NCI-H128 (cell line): ENCODE measurements around the gene PAQR8.
"Not testable (repeated sequence)": the region's sequence is repeated elsewhere in the genome, so short reads cannot be mapped to it uniquely, and the experiment has no call there.

Source experiments
- DNase-seq: peaks from one replicate; lab custom pipeline; 2025; ENCODE audit not compliant: unreplicated experiment; lab: John Stamatoyannopoulos, UW

The PAQR8 gene

DNA sequence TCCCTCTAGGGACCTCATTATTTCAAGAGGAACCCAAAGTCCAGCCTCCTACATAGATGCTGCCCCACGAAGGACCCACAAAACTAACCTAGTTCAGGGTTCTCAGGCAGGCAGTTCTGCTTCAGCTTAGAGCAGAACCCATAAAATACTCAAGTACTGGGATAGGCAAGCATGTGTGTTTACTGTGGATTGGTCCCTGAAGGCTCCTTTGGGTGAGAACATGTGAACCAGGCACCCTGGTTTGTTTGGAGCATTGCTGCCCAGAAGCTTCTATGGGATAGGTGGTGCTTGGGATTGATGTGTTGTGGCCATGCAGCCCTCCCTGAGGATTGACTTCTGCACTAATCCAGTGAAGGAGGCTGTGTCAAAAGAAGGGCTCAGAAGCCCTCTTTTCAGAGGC lies 43.3 kb downstream of the PAQR8 start:
- DNase-seq, result no peak

DNA sequence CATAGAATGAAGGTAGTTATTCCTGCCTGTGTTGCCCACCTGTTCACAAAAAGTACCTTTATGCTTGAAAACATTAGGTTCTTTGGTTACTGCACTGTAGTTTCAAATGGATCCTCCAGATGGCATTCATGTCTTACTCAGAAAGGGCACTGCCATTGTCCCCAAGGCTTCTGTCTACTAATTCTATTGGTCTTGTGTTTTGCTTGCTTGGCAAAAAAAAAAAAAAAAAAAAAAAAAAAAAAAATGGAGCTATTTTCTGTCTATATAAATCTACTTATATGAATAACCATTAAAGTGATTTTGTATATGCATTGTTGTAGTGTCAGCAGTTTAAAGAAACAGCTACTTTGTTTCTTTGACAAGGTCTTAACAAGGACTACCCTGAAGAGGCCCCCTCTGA lies 45.5 kb downstream of the PAQR8 start:
- DNase-seq, result peak; percentile 8

DNA sequence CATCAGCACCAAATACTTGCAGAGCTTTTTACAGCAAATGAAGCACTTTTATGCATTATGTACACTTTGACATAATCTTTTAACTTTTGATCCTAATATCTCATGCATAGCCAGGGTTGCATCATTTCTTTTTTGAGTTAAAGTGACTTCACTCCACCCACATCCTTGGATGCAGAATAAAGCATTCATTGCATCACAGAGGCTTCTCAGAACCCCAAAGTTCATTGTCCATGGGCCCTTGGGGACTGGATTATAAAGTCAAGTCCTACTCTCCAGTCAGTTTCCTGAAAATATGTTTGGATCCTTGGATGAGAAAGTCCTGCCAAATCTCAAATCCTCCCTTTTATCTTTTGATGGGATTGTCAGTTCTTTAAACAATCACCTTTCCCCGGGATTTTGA lies 47.5 kb downstream of the PAQR8 start:
- DNase-seq, result no peak

DNA sequence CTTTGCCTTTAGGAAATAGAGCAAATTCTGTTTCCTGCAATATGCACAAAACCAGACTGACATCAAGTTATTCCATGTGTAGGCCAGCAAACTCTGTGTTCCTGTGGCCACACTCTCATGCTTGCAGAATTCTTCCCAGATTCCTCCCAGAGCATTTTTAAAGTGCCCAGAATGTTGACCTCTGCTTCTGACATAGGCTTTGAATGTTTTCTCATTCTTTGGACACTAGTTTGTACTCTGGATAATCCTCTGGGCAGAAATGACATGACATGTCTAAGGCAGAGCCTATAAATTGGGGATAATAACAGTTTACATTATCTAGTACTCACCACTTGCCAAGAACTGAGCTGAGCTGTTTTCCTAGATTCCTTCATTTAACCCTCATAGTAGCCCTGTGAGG lies 49.0 kb downstream of the PAQR8 start:
- DNase-seq, result no peak

DNA sequence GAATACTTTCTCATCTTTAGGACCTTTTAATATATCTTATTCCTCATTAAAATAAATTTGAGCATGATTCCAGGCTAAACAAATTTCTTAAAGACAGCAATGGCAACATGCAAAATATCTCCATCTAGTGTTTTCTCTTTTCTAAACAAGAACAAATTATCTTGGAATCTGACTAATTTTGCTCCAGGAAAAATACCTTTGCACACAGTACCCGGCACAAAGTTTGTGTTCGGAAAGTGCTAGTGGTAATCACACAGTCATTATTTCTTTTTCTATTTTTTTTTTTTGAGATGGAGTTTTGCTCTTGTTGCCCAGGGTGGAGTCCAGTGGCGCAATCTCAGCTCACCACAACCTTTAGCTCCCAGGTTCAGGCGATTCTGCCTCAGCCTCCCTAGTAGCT lies 50.0 kb downstream of the PAQR8 start:
- no peak for DNase-seq

DNA sequence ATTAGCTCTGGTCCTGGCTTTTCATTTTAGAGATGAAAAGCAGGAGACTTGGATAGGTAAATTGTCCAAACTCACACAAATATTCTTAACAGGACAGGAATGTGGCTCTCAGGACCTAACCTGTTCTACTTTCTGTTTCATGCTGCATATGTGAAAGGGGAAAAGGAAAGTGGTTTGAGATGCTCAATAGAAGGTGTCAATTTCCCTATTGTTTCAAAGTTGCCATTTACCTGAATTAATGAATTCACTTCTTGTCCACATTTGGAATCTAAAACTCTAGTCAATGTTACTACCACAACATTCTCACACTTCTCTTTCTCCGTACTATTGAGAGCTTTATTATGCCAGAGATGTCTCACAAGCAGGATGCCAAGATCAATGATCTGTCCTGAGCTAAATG lies 53.4 kb downstream of the PAQR8 start:
- no peak for DNase-seq

DNA sequence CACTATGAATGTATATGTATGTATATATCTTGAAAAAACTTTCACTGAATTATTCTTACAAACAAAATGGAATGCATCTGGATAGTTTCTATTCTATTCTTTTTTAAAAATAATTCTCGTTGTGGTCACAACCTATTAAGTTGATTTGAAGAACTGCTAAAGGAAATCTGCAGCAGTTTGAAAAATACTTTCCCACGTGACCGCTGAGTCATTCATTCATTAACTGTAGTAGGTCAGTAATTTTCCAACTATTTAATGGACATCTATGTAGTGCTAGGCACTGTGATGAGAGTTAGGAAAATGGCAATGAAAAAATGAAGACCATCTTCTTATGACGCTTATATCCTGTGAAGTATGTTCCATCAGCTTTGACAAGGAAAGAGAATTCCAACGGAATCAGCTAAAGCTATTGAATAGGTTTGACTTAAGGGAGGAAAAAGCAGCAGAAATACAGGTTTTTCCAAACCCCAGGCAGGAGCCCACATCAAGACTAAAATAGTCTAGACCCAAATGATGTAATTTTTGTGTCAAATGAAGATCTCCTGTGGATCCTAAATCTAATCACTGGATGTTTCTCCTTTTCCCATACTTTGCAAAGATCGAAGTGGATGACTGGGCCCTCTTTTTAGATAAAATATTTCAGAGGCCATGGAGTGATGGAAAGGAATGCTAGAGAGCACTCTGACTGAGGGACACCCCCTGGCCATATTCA lies 54.1 kb downstream of the PAQR8 start:
- no peak for DNase-seq

DNA sequence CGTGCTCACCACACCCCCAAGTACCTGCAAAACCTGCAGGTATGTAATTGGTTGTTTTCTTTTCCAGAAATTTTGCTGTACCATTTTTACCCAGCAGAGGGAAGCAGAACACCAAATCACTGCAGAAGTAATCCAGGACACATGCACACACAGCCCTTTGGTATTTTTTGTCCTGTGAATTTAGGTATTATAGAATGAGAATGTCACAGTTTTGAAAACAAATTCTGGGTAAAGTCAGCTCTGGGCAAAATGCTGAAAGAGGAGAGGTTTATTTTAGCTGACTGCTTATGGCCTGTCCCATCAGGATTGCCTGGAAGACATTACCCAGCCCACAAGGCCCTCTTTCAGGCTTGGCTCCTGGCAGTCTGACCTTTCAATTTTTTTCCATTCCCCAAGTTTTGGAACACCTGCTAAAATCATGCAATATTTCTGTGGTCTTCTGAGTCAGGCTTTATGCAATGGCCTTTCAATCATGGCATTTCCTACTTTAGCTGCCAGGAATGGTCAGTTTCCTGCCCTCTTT lies 54.7 kb downstream of the PAQR8 start:
- DNase-seq, result peak; percentile 52

DNA sequence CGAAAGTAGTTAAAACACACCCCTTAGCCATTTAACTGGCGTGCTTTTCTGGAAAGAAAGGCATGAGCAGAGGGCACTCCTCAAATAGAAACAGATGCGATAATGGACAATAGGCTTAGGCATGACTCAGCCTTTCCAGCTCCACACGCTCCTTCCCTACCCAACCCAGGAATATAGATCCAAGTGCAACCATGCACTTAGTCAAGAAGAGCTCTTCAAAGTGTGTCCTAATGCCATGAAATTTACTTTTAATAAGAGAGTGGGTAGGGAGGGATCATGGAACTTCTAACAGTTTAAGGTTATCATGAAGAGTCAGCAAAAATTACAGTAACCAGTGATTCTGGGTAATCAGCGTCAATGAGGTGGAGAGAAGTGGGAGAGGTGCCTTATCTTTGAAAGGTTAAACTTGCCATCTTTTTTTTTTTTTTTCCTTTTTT lies 55.7 kb downstream of the PAQR8 start:
- no peak for DNase-seq

DNA sequence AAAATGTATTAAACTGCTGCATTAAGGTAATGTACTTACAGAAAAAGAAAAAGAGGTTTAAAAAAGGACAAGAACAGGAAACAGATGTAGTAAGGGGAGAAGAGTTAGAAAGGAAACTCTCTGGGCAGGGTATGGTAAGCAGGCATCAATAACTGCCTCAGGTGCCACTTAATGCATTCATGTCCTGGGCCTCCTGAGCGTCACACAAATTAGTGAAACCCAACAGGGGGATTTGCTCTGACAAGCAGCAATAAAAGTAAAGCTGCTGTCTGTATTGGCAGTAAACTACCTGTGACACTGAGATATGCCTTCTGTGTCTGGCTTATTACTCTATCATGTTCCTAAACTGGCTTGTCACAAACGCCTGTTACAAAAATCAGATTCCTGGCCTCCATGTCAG lies 56.7 kb downstream of the PAQR8 start:
- no peak for DNase-seq

DNA sequence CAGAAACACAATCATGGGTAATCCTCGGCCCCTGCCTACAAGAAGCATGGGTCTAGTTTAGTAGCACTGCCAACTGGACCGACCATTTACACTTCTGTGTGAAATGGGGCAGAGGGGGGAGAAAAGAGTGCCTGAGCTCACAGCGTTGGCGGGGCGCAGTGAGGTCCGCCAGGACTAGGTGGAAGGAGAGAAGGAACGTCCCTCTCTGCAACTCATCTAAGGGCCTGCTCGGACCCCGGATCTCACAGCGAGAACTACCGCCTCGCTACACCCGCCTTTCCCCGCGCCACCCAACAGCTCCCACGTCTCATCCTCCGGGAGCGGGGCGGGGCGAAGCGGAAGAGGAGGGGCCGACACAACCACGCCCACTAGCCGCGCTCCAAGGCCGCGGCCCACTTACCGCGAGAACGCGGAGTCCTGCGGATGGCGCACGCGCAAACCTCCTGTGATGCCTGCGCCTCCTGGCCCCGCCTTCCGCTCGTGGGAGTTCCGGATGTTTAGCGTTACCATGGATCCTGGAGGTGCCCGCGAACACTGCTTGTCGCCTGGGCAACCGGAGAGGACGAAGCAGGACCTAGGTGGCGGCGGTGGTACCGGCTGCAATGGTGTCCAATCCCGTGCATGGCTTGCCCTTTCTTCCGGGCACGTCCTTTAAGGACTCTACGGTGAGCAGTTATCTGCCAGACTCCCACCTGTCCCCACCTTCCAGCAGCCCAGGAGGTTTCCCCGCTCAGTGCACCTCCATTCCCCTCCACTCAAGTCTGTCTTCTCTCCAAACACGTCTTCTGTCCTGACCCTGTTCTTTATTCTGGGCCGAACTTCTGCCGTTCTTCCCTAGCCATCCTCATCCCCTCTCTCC lies 58.1 kb downstream of the PAQR8 start, which contains the start of gene EFHC1:
Gene EFHC1 (plus strand): TSS at position 534 of the 859 bp plus-strand sequence. CDS start 69 bp downstream, at position 603.
- DNase-seq, result peak; percentile 96

DNA sequence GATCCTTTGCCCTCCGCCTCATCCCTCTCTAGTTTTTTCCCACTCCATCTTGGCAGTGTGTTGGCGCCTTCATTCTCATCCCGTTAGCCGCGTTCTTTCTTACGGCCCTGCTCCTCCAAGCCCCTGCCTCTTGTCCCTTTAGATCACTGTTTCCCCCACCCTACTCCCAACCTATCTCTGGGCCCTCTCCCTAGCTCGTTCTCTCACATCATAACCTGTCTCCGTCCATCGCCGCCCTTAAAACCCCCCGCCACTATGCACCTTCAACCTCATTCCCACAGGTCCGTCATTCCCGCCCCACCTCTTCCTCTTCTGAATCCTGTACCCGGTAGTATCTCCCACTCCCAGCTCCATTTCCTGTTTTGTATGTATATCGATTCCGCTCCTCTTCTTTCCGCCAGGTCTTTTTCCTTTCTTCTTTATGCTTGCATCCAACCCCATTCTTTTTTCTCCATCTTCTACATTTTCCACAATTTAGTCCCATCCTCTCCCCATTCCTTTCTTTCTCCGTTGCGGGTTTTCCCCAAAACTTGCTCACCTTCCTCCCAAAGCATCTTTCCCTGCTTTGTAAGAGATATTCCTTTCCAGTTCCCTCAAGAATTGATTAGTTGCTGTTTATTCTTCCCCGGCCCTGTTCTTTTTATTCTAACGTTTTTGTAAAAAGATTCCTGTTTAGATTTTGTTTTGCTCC lies 58.9 kb downstream of the PAQR8 start:
- no peak for DNase-seq

DNA sequence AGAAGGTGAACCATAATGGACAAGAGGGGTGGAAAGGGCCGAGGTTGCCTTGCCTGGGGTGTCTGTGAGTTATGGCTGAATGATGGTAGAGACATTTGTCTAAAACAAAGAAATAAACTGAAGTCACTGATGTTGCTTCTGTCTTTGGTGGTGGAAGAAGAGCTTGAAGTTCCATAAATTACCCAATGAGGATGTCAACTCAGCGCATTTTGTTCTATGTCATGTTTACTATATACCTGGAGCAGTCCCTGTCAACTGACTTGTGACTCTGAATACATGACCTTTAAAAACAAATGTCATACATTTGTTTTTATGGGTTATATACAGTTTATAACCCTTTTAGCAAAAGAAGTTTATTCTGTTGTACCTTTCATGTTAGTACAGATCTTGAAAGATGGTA lies 60.2 kb downstream of the PAQR8 start:
- no peak for DNase-seq

DNA sequence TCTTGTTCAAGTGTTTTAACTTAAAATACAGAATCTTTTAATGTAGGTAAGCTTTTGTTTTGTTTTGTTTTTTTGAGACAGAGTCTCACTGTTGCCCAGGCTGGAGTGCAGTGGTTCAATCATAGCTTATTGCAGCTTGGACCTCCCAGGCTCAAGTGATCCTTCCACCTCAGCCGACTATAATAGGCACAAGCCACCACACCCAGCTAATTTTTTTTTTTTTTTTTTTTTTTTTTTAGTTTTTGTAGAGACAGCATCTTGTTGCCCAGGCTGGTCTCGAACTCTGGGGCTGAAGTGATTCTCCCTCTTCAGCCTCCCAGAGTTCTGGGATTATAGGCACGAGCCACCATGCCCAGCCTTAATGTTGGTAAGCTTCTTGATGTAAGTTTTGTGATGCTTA lies 61.5 kb downstream of the PAQR8 start:
- DNase-seq, result no peak

DNA sequence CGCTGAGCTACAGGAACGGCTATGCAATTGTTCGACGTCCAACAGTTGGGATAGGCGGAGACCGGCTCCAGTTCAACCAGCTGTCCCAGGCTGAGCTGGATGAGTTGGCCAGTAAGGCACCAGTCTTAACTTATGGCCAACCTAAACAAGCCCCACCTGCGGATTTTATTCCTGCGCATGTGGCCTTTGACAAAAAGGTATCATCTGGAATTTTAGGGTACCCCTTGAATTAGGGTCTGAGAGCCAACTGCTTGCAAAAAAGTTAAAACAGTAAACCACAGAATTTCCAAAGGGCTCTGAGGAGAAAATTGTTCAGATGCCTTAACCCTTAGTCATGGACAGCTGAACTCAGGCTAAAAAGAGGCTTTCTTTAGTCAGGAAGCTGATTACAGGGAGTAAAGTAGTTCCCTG lies 62.0 kb downstream of the PAQR8 start:
- DNase-seq, result no peak

DNA sequence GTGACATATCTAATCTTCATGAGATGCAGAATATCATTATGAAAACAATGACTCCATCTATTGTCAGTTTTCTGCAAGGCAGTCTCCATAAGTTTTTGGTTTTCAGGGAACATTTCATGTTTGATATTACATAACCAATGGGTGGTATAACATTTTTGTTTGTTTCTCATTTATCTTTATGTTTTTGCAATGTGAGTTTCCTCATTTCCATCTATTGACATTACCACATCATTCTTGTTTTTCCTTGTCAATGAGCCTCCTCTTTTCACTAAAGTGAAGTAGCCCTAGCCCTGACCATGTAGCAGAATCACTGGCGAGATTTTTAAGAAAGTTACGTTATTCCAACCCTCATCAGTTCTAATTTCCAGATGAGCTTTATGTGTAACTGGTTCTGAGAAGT lies 62.6 kb downstream of the PAQR8 start:
- DNase-seq, result no peak

DNA sequence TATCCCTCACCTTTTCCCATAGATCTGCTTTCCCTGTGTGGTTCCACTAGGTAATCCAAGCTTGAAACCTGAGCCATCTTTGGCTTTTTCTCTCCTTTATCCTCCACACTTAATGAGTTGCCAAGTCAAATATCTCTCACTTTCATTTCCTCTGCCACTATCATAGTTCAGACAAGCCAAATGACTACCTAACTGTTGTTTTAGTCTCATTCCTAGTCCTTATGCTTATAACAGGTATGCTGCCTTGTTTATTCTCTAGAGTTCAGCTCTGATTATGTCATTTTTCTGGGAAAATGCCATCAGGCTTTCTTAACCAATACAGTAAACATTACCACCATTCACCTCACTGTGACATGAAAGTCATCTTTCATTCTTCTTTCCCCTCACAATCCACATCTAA lies 64.7 kb downstream of the PAQR8 start:
- DNase-seq, result no peak

DNA sequence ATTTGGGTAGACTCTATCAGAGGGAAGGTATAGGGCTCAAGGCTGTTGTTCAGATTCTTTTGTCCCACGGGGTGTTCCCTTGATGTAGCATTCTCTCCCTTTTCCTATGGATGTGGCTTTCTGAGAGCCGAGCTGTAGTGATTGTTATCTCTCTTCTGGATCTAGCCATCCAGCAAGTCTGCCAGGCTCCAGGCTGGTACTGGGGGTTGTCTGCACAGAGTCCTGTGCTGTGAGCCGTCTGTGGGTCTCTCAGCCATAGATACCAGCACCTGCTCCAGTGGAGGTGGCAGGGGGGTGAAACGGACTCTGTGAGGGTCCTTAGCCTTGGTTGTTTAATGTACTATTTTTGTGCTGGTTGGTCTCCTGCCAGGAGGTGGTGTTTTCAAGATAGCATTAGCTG lies 71.3 kb downstream of the PAQR8 start:
- DNase-seq, result not testable (repeated sequence)

DNA sequence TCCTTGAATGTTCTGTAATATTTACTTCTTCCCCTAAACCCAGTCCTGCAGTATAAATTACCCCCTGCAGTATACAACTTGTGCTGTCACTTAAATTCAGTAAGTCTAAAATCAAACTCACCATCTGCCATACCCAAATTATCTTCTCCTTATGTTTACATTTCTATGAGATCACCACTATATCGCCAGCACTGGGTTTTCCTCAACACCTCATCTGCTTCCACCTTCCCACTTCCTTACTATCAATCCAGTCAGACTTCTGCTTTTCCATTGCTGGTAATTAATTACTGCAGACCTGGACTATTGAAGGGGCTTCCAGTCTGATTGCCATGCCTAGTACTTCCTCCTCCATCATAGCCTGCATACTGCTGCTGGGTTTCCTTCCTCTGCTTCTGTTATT lies 73.4 kb downstream of the PAQR8 start:
- DNase-seq, result no peak

DNA sequence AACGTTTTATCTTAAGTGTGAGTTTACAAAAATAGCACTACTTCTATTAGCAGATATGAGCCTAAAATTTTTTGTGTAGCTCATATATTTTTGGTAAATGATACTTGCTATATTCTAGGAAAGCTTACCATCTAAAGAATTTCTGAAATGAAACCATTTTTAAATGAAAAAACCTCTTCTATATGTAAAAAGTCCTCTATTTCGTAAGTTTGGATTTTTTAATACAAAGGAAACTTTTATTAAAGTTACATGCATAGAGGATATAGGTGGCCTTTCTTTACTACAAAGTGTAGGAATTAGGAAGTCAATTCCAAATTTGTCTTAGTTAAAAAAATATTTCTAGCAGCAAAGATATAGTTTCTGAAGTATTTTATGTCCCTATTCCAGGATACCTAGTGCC lies 77.0 kb downstream of the PAQR8 start:
- DNase-seq, result no peak

DNA sequence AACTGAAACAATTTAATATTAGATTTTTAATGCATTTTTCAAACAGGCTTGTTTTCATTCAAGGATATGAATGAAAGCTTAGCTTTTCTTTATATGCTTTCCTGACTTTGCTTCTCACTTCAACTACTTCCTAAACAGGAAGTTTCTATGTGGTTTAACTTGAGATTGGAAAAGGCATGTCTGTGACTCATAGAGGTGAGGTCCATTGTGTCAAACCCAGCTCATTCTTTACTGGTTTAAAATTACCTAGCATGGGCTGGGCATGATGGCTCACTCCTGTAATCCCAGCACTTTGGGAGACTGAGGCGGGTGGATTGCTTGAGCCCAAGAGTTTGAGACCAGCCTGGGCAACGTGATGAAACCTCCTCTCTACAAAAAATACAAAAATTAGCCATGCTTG lies 92.6 kb downstream of the PAQR8 start:
- no peak for DNase-seq

DNA sequence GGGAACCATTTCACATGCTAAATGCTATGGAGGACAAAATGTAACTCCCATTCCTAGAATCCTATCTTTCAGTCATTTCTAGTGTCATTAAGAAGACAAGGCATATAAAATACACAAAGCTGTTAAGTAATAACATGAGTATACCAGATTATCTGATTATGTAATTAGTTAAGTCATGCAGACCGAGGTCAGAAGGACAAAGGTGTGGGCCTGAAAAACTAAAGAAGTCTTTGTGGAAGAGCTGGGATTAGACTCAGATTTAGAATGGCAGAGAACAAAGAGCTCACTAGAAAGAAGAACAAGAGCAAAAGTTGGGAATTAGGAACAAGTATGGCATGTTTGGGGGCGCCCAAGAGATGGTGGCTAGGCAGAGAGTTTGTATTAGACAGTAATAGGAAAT lies 95.1 kb downstream of the PAQR8 start:
- DNase-seq, result no peak
